Lung (tissue), 13 donors: ENCODE data around the gene ZNF326. TPM values are rescaled to one million over a fixed set of nuclear protein-coding genes. Genes with fewer than 3 reads are reported as not detected.

Source experiments
- ATAC-seq: fragments of 200-7000 bp; cut with Tn5 transposase; one replicate; pipeline ENCODE4 v1.9.1; 2020; ENCODE audit warnings: moderate number of reproducible peaks; ENCODE audit not compliant: insufficient read depth, low FRiP score
- DNase-seq, 3 donors: peaks; one replicate each; pipeline ENCODE4 v3.0.0-alpha.2; 2013 to 2017
- H3K27ac ChIP-seq, 2 donors: one replicate each; pipeline ENCODE4 v1.5.1; 2013; ENCODE audit warnings: mild to moderate bottlenecking in 2 of 2, moderate library complexity in 2 of 2, control low read depth in 1 of 2, inconsistent platforms in 1 of 2, low read depth in 1 of 2, low read length in 1 of 2
- H3K27me3 ChIP-seq, 3 donors: one replicate each; pipeline ENCODE4 v1.5.1; 2013; ENCODE audit warnings: low read length in 2 of 3; ENCODE audit not compliant: control insufficient read depth in 3 of 3, insufficient read depth in 3 of 3
- H3K36me3 ChIP-seq, 4 donors: one replicate each; pipeline ENCODE4 v1.5.1; 2013; ENCODE audit warnings: low read length in 4 of 4, mild to moderate bottlenecking in 1 of 4, moderate library complexity in 1 of 4; ENCODE audit not compliant: control insufficient read depth in 4 of 4, insufficient read depth in 4 of 4
- H3K4me1 ChIP-seq, 5 donors: one replicate each; pipeline ENCODE4 v1.5.1; 2013; ENCODE audit warnings: low read length in 5 of 5, mild to moderate bottlenecking in 2 of 5, moderate library complexity in 1 of 5; ENCODE audit not compliant: control insufficient read depth in 5 of 5, insufficient read depth in 5 of 5
- H3K4me3 ChIP-seq: one replicate; pipeline ENCODE4 v1.5.1; 2013; ENCODE audit warnings: mild to moderate bottlenecking, control low read depth, moderate library complexity
- H3K9ac ChIP-seq, 2 donors: one replicate each; pipeline ENCODE4 v1.5.1; 2013; ENCODE audit warnings: low read length in 2 of 2, control low read depth in 1 of 2; ENCODE audit not compliant: insufficient read depth in 1 of 2
- H3K9me3 ChIP-seq, 4 donors: one replicate each; pipeline ENCODE4 v1.5.1; 2013; ENCODE audit warnings: low read length in 3 of 4, mild to moderate bottlenecking in 1 of 4, moderate library complexity in 1 of 4; ENCODE audit not compliant: control insufficient read depth in 4 of 4, insufficient read depth in 3 of 4
- CTCF ChIP-seq: IDR thresholded peaks from 2 replicates; pipeline ENCODE4 v1.5.1; 2012; ENCODE audit warnings: mild to moderate bottlenecking; ENCODE audit errors: control extremely low read depth, extremely low read depth
- WGBS, 2 donors: extraction: QIAGEN DNeasy Blood & Tissue Kit; methylation state at CpG; one replicate each; pipeline ENCODE4 v1.1.7; 2013; 5-methylcytosine and 5-hydroxymethylcytosine counted together
- polyA plus RNA-seq, 2 donors: library from polyadenylated mRNA; stranded (reverse); fragments of 200-250 nt; gene quantifications; one replicate each; pipeline ENCODE4 v1.2.1, GENCODE V29; 2013
- small RNA-seq: library from RNA; depleted of rRNA; stranded (forward); fragments of <200 nt; gene quantifications from one replicate; pipeline ENCODE3, GENCODE V24; 2014; ENCODE audit warnings: low replicate concordance
- total RNA-seq, 2 donors: library from RNA; depleted of rRNA in 1 of 2; stranded (reverse); fragments of >200 nt in 1 of 2; gene quantifications; one replicate each; pipeline ENCODE4 v1.2.1, GENCODE V29; 2014 to 2021
- donor health status: control.
- donor health status: control.
- donor health status: Bipolar disorder and iron deficiency.
- donor health status: healthy.
- donor health status: DM: yes; HTN: yes; CAD: no.

ZNF326 gene
- total and polyA plus RNA-seq, 4 donors, result 7.2 to 47.1 (median 13.8) TPM

- DNase-seq, result no peak
- Histone ChIP-seq H3K9ac (no peak overlapping the region), H3K36me3 (no peaks in the 10 kb centered on the region), H3K4me1 (peaks cover 0 to 2% (median 0%) of the 10 kb centered on the region in 5 donors), H3K4me3 (no peak overlapping the region), H3K9me3 (no peaks in the 10 kb centered on the region), H3K27me3 (no peaks in the 10 kb centered on the region), H3K27ac (no peak overlapping the region)
- 83 to 96% methylated on average over 4 of the region's 4 CpGs for WGBS, 2 donors
- no peak for TF ChIP-seq CTCF
- no peak for ATAC-seq
These were observed 79.7 kb downstream of the ZNF326 start for GRCh38 chr1:90074566-90074965.

- Histone ChIP-seq H3K9ac (no peak overlapping the region), H3K4me1 (peaks cover 0 to 2% (median 0%) of the 10 kb centered on the region in 5 donors), H3K27ac (no peak overlapping the region), H3K4me3 (no peak overlapping the region), H3K27me3 (no peaks in the 10 kb centered on the region), H3K9me3 (no peaks in the 10 kb centered on the region), H3K36me3 (no peaks in the 10 kb centered on the region)
- WGBS, 2 donors, result 81 to 92% methylated on average over 1 of the region's 1 CpG
- DNase-seq (peak in 2 of 3 donors; percentile 1 to 3), ATAC-seq (no peak)
- no peak for TF ChIP-seq CTCF
These were observed 80.1 kb downstream of the ZNF326 start for GRCh38 chr1:90074970-90075391.

GRCh38 chr1:90083995-90084394, 89.1 kb downstream of the ZNF326 start:
- ATAC-seq (no peak), DNase-seq (no peak)
- H3K9ac ChIP-seq, result no peak overlapping the region
- no peaks in the 10 kb centered on the region for H3K9me3 ChIP-seq
- 93 to 94% methylated on average over 7 of the region's 7 CpGs for WGBS, 2 donors
- H3K4me3 ChIP-seq, result no peak overlapping the region
- no peaks in the 10 kb centered on the region for H3K27me3 ChIP-seq
- no peaks in the 10 kb centered on the region for H3K4me1 ChIP-seq
- no peak overlapping the region for H3K27ac ChIP-seq
- TF ChIP-seq CTCF, result no peak
- no peaks in the 10 kb centered on the region for H3K36me3 ChIP-seq

Small RNA genes lying within 50 kb of the gene (small RNA-seq; reads per million reads assigned to genes)
- not detected for gene RN7SKP272

Other genes starting within 250 kb of the ZNF326 start
- gene LRRC8D, start 174.1 kb upstream of the ZNF326 start, total RNA-seq, result 10 to 100 TPM; 10.2 to 24.2 TPM
- gene LRRC8D, start 174.1 kb upstream of the ZNF326 start, polyA plus RNA-seq, result 10 to 100 TPM in 1 of 2 donors, 1 to 10 TPM in 1; 5.1 to 12.4 TPM